ENCODE data around the gene TENM3.

DNA sequence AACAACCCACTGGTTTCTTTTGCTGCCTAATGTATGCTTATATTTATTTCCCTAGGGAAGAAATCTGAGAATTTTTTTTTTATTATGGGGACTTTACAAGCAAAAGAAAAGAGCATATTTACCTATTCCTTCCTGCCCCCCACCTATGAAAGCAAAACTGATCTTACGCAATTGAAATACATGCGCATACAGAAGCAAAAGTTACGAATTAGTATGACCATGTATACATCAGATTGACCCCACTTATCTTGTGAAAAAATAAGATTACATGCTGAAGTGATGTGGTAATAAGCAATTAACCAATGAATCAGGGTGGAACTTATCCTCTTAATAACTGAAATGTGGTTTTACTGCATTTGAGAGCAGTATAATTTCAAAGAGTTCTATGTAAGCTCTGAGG, 151.0 kb downstream of the TENM3 start:
- TF ChIP-seq, protein P1, sequence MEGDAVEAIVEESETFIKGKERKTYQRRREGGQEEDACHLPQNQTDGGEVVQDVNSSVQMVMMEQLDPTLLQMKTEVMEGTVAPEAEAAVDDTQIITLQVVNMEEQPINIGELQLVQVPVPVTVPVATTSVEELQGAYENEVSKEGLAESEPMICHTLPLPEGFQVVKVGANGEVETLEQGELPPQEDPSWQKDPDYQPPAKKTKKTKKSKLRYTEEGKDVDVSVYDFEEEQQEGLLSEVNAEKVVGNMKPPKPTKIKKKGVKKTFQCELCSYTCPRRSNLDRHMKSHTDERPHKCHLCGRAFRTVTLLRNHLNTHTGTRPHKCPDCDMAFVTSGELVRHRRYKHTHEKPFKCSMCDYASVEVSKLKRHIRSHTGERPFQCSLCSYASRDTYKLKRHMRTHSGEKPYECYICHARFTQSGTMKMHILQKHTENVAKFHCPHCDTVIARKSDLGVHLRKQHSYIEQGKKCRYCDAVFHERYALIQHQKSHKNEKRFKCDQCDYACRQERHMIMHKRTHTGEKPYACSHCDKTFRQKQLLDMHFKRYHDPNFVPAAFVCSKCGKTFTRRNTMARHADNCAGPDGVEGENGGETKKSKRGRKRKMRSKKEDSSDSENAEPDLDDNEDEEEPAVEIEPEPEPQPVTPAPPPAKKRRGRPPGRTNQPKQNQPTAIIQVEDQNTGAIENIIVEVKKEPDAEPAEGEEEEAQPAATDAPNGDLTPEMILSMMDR (IDR thresholded peaks at IDR 0.05; ENCODE audit: insufficient read depth, low read length, poor library complexity, severe bottlenecking): no peak
- TF ChIP-seq EZH2phosphoT487 (conservative IDR thresholded peaks at IDR 0.05; ENCODE audit: low read length): no peak
